Measurements from ENCODE around the gene GRID2IP. TPM values are rescaled to one million over a fixed set of nuclear protein-coding genes. Genes with fewer than 3 reads are reported as not detected.
A peak's percentile ranks its signal among the peaks of the same experiment; 100 is the strongest.
"Not testable (repeated sequence)": the region's sequence is repeated elsewhere in the genome, so short reads cannot be mapped to it uniquely, and the experiment has no call there.

GRID2IP gene
- total and polyA plus RNA-seq, 9 donors = 0.04 to 0.18 (median 0.09) TPM

GRCh38 chr7:6578114-6579084 lies 27.1 kb upstream of the GRID2IP start:
- no peaks in the 10 kb centered on the region for H3K27me3 ChIP-seq (ENCODE audit: control insufficient read depth, insufficient read depth, low read length)
- H3K4me1 ChIP-seq (ENCODE audit: control insufficient read depth, insufficient read depth, low read length) = peaks cover 14% of the 10 kb centered on the region
- no peaks in the 10 kb centered on the region for H3K9me3 ChIP-seq (replicated peaks; ENCODE audit: control insufficient read depth, low read depth, low read length)
- peak overlapping the region; percentile 74 for H3K4me3 ChIP-seq (ENCODE audit: low read length)
- no peak for DNase-seq
- WGBS (ENCODE audit: insufficient coverage) = 70% methylated on average over 3 of the region's 18 CpGs
- peaks cover 33% of the 10 kb centered on the region for H3K36me3 ChIP-seq (ENCODE audit: control insufficient read depth, insufficient read depth, low read length)
- H3K27ac ChIP-seq (ENCODE audit: low read length) = no peak overlapping the region

GRCh38 chr7:6577369-6578113 lies 26.3 kb upstream of the GRID2IP start, which contains the start of gene ZDHHC4:
ZDHHC4 (plus strand) TSS chr7:6577454; CDS start chr7:6580562, 3,108 bp downstream.
- 0% methylated on average over 23 of the region's 51 CpGs for WGBS (ENCODE audit: insufficient coverage)
- H3K27ac ChIP-seq (ENCODE audit: low read length) = peak within 1 kb of the TSS; percentile 96

GRCh38 chr7:6576867-6577368 lies 25.7 kb upstream of the GRID2IP start:
- peak; percentile 30 for DNase-seq
- H3K27ac ChIP-seq (ENCODE audit: low read length) = peak overlapping the region; percentile 96
- 0% methylated on average over 7 of the region's 14 CpGs for WGBS (ENCODE audit: insufficient coverage)

More at GRCh38 chr7:6577369-6578113, 26.3 kb upstream of the GRID2IP start, which contains the start of gene ZDHHC4:
- Histone ChIP-seq H3K36me3 (ENCODE audit: control insufficient read depth, insufficient read depth, low read length) (peaks cover 25% of the 10 kb centered on the region), H3K4me3 (ENCODE audit: low read length) (peak within 1 kb of the TSS; percentile 74), H3K27me3 (ENCODE audit: control insufficient read depth, insufficient read depth, low read length) (no peaks in the 10 kb centered on the region), H3K9me3 (replicated peaks; ENCODE audit: control insufficient read depth, low read depth, low read length) (no peaks in the 10 kb centered on the region), H3K4me1 (ENCODE audit: control insufficient read depth, insufficient read depth, low read length) (peaks cover 14% of the 10 kb centered on the region)
- peak; percentile 97 for DNase-seq

GRCh38 chr7:6576024-6576866 lies 25.0 kb upstream of the GRID2IP start:
- Histone ChIP-seq H3K4me3 (ENCODE audit: low read length) (peak overlapping the region; percentile 74), H3K27ac (ENCODE audit: low read length) (no peak overlapping the region), H3K9me3 (replicated peaks; ENCODE audit: control insufficient read depth, low read depth, low read length) (no peaks in the 10 kb centered on the region), H3K4me1 (ENCODE audit: control insufficient read depth, insufficient read depth, low read length) (peaks cover 14% of the 10 kb centered on the region), H3K27me3 (ENCODE audit: control insufficient read depth, insufficient read depth, low read length) (no peaks in the 10 kb centered on the region), H3K36me3 (ENCODE audit: control insufficient read depth, insufficient read depth, low read length) (peaks cover 16% of the 10 kb centered on the region)
- no peak for DNase-seq
- 81% methylated on average over 8 of the region's 14 CpGs for WGBS (ENCODE audit: insufficient coverage)

More at GRCh38 chr7:6576867-6577368, 25.7 kb upstream of the GRID2IP start:
- H3K9me3 ChIP-seq (replicated peaks; ENCODE audit: control insufficient read depth, low read depth, low read length); H3K27me3 ChIP-seq (ENCODE audit: control insufficient read depth, insufficient read depth, low read length): not testable (repeated sequence)
- H3K4me1 ChIP-seq (ENCODE audit: control insufficient read depth, insufficient read depth, low read length) = peaks cover 14% of the 10 kb centered on the region
- peaks cover 22% of the 10 kb centered on the region for H3K36me3 ChIP-seq (ENCODE audit: control insufficient read depth, insufficient read depth, low read length)
- peak overlapping the region; percentile 74 for H3K4me3 ChIP-seq (ENCODE audit: low read length)

GRCh38 chr7:6575281-6576023 lies 24.2 kb upstream of the GRID2IP start:
- no peak for DNase-seq
- 60% methylated on average over 3 of the region's 9 CpGs for WGBS (ENCODE audit: insufficient coverage)
- Histone ChIP-seq H3K27me3 (ENCODE audit: control insufficient read depth, insufficient read depth, low read length) (no peaks in the 10 kb centered on the region), H3K27ac (ENCODE audit: low read length) (no peak overlapping the region), H3K36me3 (ENCODE audit: control insufficient read depth, insufficient read depth, low read length) (peaks cover 8% of the 10 kb centered on the region), H3K4me3 (ENCODE audit: low read length) (no peak overlapping the region), H3K9me3 (replicated peaks; ENCODE audit: control insufficient read depth, low read depth, low read length) (no peaks in the 10 kb centered on the region), H3K4me1 (ENCODE audit: control insufficient read depth, insufficient read depth, low read length) (peaks cover 14% of the 10 kb centered on the region)

GRCh38 chr7:6571160-6571779 lies 20.0 kb upstream of the GRID2IP start:
- WGBS (ENCODE audit: insufficient coverage) = 54% methylated on average over 2 of the region's 7 CpGs

GRCh38 chr7:6567886-6568285 lies 16.6 kb upstream of the GRID2IP start:
- Histone ChIP-seq H3K27ac (ENCODE audit: low read length) (no peak overlapping the region), H3K9me3 (replicated peaks; ENCODE audit: control insufficient read depth, low read depth, low read length) (no peaks in the 10 kb centered on the region), H3K27me3 (ENCODE audit: control insufficient read depth, insufficient read depth, low read length) (peaks cover 2% of the 10 kb centered on the region), H3K4me1 (ENCODE audit: control insufficient read depth, insufficient read depth, low read length) (no peaks in the 10 kb centered on the region), H3K36me3 (ENCODE audit: control insufficient read depth, insufficient read depth, low read length) (no peaks in the 10 kb centered on the region), H3K4me3 (ENCODE audit: low read length) (no peak overlapping the region)
- no peak for DNase-seq
- WGBS (ENCODE audit: insufficient coverage) = 71% methylated on average over 2 of the region's 3 CpGs

More at GRCh38 chr7:6571160-6571779, 20.0 kb upstream of the GRID2IP start:
- Histone ChIP-seq H3K27me3 (ENCODE audit: control insufficient read depth, insufficient read depth, low read length) (no peaks in the 10 kb centered on the region), H3K27ac (ENCODE audit: low read length) (no peak overlapping the region), H3K4me3 (ENCODE audit: low read length) (no peak overlapping the region), H3K9me3 (replicated peaks; ENCODE audit: control insufficient read depth, low read depth, low read length) (no peaks in the 10 kb centered on the region), H3K36me3 (ENCODE audit: control insufficient read depth, insufficient read depth, low read length) (no peaks in the 10 kb centered on the region), H3K4me1 (ENCODE audit: control insufficient read depth, insufficient read depth, low read length) (peaks cover 2% of the 10 kb centered on the region)
- no peak for DNase-seq

GRCh38 chr7:6565655-6566054 lies 14.4 kb upstream of the GRID2IP start:
- no peak overlapping the region for H3K27ac ChIP-seq (ENCODE audit: low read length)
- 90% methylated on average over 4 of the region's 4 CpGs for WGBS (ENCODE audit: insufficient coverage)
- peaks cover 2% of the 10 kb centered on the region for H3K27me3 ChIP-seq (ENCODE audit: control insufficient read depth, insufficient read depth, low read length)
- no peaks in the 10 kb centered on the region for H3K9me3 ChIP-seq (replicated peaks; ENCODE audit: control insufficient read depth, low read depth, low read length)
- H3K4me3 ChIP-seq (ENCODE audit: low read length) = no peak overlapping the region
- no peaks in the 10 kb centered on the region for H3K36me3 ChIP-seq (ENCODE audit: control insufficient read depth, insufficient read depth, low read length)
- H3K4me1 ChIP-seq (ENCODE audit: control insufficient read depth, insufficient read depth, low read length) = no peaks in the 10 kb centered on the region
- no peak for DNase-seq

Measured in muscle of leg (tissue), 11 donors.